ENCODE results near the gene PDGFA.
A peak's percentile ranks its signal among the peaks of the same experiment; 100 is the strongest.

Gene PDGFA

GRCh38 chr7:463362-463781 lies 56.3 kb downstream of the PDGFA start:
- TF ChIP-seq CTCF (IDR thresholded peaks at IDR 0.05): no peak
- Histone ChIP-seq H3K27ac (no peak overlapping the region), H3K4me3 (no peak overlapping the region)
- DNase-seq (ENCODE audit: low spot score): no peak

- peak overlapping the region in 1 of 2 donors; percentile 77 for H3K27ac ChIP-seq
Observed at GRCh38 chr7:462173-463103, 57.2 kb downstream of the PDGFA start.

GRCh38 chr7:461453-462172 lies 58.0 kb downstream of the PDGFA start:
- Histone ChIP-seq H3K4me3 (no peak overlapping the region), H3K27ac (peak overlapping the region in 1 of 2 donors; percentile 77)
- no peak for TF ChIP-seq CTCF (IDR thresholded peaks at IDR 0.05)
- no peak for DNase-seq (ENCODE audit: low spot score)

More at GRCh38 chr7:462173-463103, 57.2 kb downstream of the PDGFA start:
- no peak for TF ChIP-seq CTCF (IDR thresholded peaks at IDR 0.05)
- DNase-seq (ENCODE audit: low spot score): no peak
- no peak overlapping the region for H3K4me3 ChIP-seq

GRCh38 chr7:461117-461452 lies 58.6 kb downstream of the PDGFA start:
- Histone ChIP-seq H3K4me3 (peak overlapping the region; percentile 45), H3K27ac (peak overlapping the region in 1 of 2 donors; percentile 77)
- TF ChIP-seq CTCF (IDR thresholded peaks at IDR 0.05): no peak
- no peak for DNase-seq (ENCODE audit: low spot score)

- no peak for TF ChIP-seq CTCF (IDR thresholded peaks at IDR 0.05)
- Histone ChIP-seq H3K27ac (peak overlapping the region; percentile 11 to 77), H3K4me3 (peak overlapping the region; percentile 45)
- no peak for DNase-seq (ENCODE audit: low spot score)
Observed at GRCh38 chr7:460374-461116, 59.1 kb downstream of the PDGFA start.

- no peak for TF ChIP-seq CTCF (IDR thresholded peaks at IDR 0.05)
- no peak for DNase-seq (ENCODE audit: low spot score)
- H3K4me3 ChIP-seq: peak overlapping the region; percentile 45
- H3K27ac ChIP-seq: peak overlapping the region; percentile 11 to 77
Observed at GRCh38 chr7:459584-460373, 59.9 kb downstream of the PDGFA start.
